Astrocyte (in vitro differentiated cells and primary cell): ENCODE data around the gene LAMA5. TPM values are rescaled to one million over a fixed set of nuclear protein-coding genes. Genes with fewer than 3 reads are reported as not detected.

Experiments
- DNase-seq: peaks from one replicate; pipeline ENCODE4 v3.0.0-alpha.2; 2010; ENCODE audit warnings: low read depth
- FAIRE-seq: peaks from 2 replicates; lab custom pipeline; 2011; peaks lifted over from hg19 to GRCh38; lab: Jason Lieb, UNC
- H2AFZ ChIP-seq: 2 replicates; pipeline ENCODE4 v1.6.0; 2012; ENCODE audit warnings: low read depth, low read length, inconsistent platforms
- H3K27ac ChIP-seq: 2 replicates; pipeline ENCODE4 v1.5.1; 2011; ENCODE audit warnings: low read depth, low read length, inconsistent platforms
- H3K27me3 ChIP-seq: 2 replicates; pipeline ENCODE4 v1.6.0; 2011; ENCODE audit warnings: low read length, inconsistent platforms; ENCODE audit not compliant: insufficient read depth
- H3K36me3 ChIP-seq: 2 replicates; pipeline ENCODE4 v1.5.1; 2011; ENCODE audit warnings: low read length, inconsistent platforms; ENCODE audit not compliant: insufficient read depth
- H3K4me1 ChIP-seq: 2 replicates; pipeline ENCODE4 v1.5.1; 2011; ENCODE audit warnings: low read length, inconsistent platforms; ENCODE audit not compliant: insufficient read depth
- H3K4me2 ChIP-seq: 2 replicates; pipeline ENCODE4 v1.6.0; 2012; ENCODE audit warnings: low read length, inconsistent platforms
- H3K4me3 ChIP-seq: 2 replicates; pipeline ENCODE4 v1.5.1; 2011; ENCODE audit warnings: low read depth, mild to moderate bottlenecking, low read length, inconsistent platforms; ENCODE audit not compliant: insufficient read depth
- H3K79me2 ChIP-seq: 2 replicates; pipeline ENCODE4 v1.6.0; 2012; ENCODE audit warnings: mild to moderate bottlenecking, low read length, inconsistent platforms; ENCODE audit not compliant: insufficient read depth
- H3K9ac ChIP-seq: 2 replicates; pipeline ENCODE4 v1.6.0; 2012; ENCODE audit warnings: mild to moderate bottlenecking, low read length, inconsistent platforms
- H3K9me3 ChIP-seq: 2 replicates; pipeline ENCODE4 v1.5.1; 2012; ENCODE audit warnings: low read depth, mild to moderate bottlenecking, low read length, inconsistent platforms; ENCODE audit not compliant: insufficient read depth
- H4K20me1 ChIP-seq: 2 replicates; pipeline ENCODE4 v1.6.0; 2012; ENCODE audit warnings: low read length, inconsistent platforms; ENCODE audit not compliant: insufficient read depth
- H3K27ac Mint-ChIP-seq: one replicate; pipeline ENCODE4 v1.8.0; 2021; ENCODE audit warnings: mild to moderate bottlenecking, mixed read lengths; ENCODE audit not compliant: unreplicated experiment
- H3K27me3 Mint-ChIP-seq: one replicate; pipeline ENCODE4 v1.8.0; 2021; ENCODE audit warnings: low read depth, mixed read lengths; ENCODE audit not compliant: unreplicated experiment
- H3K36me3 Mint-ChIP-seq: one replicate; pipeline ENCODE4 v1.8.0; 2021; ENCODE audit warnings: low read depth, mixed read lengths; ENCODE audit not compliant: unreplicated experiment
- H3K4me1 Mint-ChIP-seq: one replicate; pipeline ENCODE4 v1.8.0; 2021; ENCODE audit warnings: low read depth, mixed read lengths; ENCODE audit not compliant: unreplicated experiment
- H3K4me3 Mint-ChIP-seq: one replicate; pipeline ENCODE4 v1.8.0; 2021; ENCODE audit warnings: mild to moderate bottlenecking, moderate library complexity, mixed read lengths; ENCODE audit not compliant: unreplicated experiment
- H3K9me3 Mint-ChIP-seq: one replicate; pipeline ENCODE4 v1.8.0; 2021; ENCODE audit warnings: mild to moderate bottlenecking, mixed read lengths; ENCODE audit not compliant: unreplicated experiment
- EZH2 ChIP-seq: IDR thresholded peaks from 2 replicates; pipeline ENCODE4 v1.6.1; 2012; ENCODE audit warnings: mild to moderate bottlenecking, low read length, inconsistent platforms; ENCODE audit not compliant: insufficient read depth
- total RNA-seq: library from RNA; stranded (reverse); gene quantifications from 2 replicates; pipeline ENCODE4 v1.2.1, GENCODE V29; 2021
- TF ChIP-seq, protein P1 (sequence below): IDR thresholded peaks from 2 replicates; pipeline ENCODE4 v1.5.1; 2011; ENCODE audit warnings: low read depth, mild to moderate bottlenecking, inconsistent platforms, low read length, moderate library complexity; ENCODE audit not compliant: insufficient read depth

LAMA5 gene
- total RNA-seq, 1 donor from 2014 or later: 350 TPM

DNA sequence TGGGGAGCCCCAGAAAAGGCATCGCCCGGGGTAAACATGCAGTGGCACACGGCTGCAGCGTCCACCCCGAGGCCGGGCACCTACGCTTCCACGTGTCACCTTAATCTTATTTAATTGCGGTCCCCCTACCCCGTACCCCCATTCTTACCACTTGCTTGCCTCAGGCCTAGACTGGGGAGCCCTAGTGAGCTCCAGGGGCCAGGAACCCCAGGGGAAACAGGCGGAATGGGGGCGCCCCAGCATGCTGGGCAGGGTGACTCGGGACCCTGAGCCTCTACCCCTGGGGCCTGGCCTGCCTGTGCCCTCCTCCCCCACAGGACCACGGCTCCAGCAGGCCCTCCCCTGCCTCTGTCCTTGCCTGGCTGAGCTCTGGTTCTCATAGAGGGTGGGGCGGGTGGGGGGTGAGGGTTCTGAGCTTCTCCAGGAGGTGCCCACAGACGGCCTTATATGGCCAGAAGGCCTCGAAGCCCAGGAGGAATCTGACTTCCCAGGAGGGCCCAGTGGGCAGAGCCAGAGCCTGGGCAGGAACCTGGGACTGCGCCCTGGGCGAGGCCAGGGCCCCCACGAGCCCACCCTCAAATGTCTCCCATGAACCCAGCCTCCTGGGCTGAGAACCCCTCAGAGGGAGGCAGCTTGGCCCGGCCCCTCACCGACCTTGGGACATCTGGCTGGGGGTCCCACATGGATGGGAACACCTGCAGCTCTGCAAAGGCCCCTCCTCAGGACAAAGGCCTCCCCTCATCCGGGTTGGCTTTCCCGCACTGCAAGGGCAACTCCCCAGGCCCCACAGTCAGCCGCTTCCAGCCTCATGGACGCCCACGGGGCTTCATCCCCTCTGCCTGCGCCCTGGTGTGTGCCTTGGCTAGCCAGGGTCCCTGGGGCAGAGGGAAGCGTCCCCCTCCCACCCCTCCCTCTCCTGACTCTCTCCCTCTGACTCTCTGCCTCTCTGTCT lies 5.2 kb upstream of the LAMA5 start:
- Mint-ChIP-seq H3K4me3 (no peak overlapping the region), H3K9me3 (no peaks in the 10 kb centered on the region), H3K27me3 (no peaks in the 10 kb centered on the region), H3K27ac (peak overlapping the region; percentile 21), H3K4me1 (peaks cover 32% of the 10 kb centered on the region), H3K36me3 (no peaks in the 10 kb centered on the region)
- H3K4me1 ChIP-seq: peaks cover 48% of the 10 kb centered on the region
- H3K9ac ChIP-seq: no peak overlapping the region
- FAIRE-seq (no peak), DNase-seq (no peak)
- no peaks in the 10 kb centered on the region for H3K9me3 ChIP-seq
- H4K20me1 ChIP-seq: peaks cover 32% of the 10 kb centered on the region
- no peak overlapping the region for H3K4me3 ChIP-seq
- no peaks in the 10 kb centered on the region for H3K36me3 ChIP-seq
- no peaks in the 10 kb centered on the region for H3K79me2 ChIP-seq
- TF ChIP-seq, protein P1, sequence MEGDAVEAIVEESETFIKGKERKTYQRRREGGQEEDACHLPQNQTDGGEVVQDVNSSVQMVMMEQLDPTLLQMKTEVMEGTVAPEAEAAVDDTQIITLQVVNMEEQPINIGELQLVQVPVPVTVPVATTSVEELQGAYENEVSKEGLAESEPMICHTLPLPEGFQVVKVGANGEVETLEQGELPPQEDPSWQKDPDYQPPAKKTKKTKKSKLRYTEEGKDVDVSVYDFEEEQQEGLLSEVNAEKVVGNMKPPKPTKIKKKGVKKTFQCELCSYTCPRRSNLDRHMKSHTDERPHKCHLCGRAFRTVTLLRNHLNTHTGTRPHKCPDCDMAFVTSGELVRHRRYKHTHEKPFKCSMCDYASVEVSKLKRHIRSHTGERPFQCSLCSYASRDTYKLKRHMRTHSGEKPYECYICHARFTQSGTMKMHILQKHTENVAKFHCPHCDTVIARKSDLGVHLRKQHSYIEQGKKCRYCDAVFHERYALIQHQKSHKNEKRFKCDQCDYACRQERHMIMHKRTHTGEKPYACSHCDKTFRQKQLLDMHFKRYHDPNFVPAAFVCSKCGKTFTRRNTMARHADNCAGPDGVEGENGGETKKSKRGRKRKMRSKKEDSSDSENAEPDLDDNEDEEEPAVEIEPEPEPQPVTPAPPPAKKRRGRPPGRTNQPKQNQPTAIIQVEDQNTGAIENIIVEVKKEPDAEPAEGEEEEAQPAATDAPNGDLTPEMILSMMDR: no peak
- TF ChIP-seq EZH2: no peak
- H3K27me3 ChIP-seq: peaks cover 3% of the 10 kb centered on the region
- H2AFZ ChIP-seq: no peak overlapping the region
- H3K4me2 ChIP-seq: no peak overlapping the region
- no peak overlapping the region for H3K27ac ChIP-seq

DNA sequence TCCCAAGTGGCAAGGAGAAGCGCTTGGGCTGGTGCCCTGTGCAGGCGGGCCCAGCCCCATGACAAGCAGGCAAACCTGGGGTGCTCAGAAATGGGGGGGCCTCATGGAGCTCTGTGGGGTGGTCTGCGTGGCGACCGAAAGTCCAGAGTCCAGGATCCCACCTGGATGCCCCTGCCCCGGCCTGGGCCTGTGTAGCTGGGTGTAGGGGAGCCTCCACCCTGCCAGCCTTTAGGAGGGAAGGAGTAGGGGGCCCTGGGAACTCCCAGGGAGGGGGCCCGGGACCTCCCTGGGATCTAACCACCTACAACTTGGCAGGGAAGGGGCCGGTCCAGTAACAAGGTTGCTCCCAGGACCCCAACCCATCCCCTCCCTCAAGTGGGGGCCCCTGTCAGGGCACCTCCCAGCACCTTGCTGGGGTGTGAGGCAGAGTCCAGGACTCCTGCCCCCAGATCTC lies 4.5 kb upstream of the LAMA5 start:
- H3K4me1 Mint-ChIP-seq: peaks cover 25% of the 10 kb centered on the region

More for the DNA sequence above, 4.5 kb upstream of the LAMA5 start:
- Histone ChIP-seq H3K79me2 (no peaks in the 10 kb centered on the region), H3K4me3 (no peak overlapping the region), H3K4me1 (peaks cover 45% of the 10 kb centered on the region), H3K27ac (no peak overlapping the region), H3K9me3 (no peaks in the 10 kb centered on the region), H2AFZ (no peak overlapping the region), H3K36me3 (no peaks in the 10 kb centered on the region), H3K9ac (no peak overlapping the region), H3K27me3 (peaks cover 3% of the 10 kb centered on the region), H3K4me2 (no peak overlapping the region), H4K20me1 (peaks cover 25% of the 10 kb centered on the region)
- TF ChIP-seq EZH2: no peak
- TF ChIP-seq, protein P1: no peak
- Mint-ChIP-seq H3K27me3 (no peaks in the 10 kb centered on the region), H3K4me3 (no peak overlapping the region), H3K9me3 (no peaks in the 10 kb centered on the region), H3K27ac (no peak overlapping the region), H3K36me3 (no peaks in the 10 kb centered on the region)
- no peak for FAIRE-seq
- no peak for DNase-seq
